ENCODE results near the gene SENP3.

GRCh38 chr17:7587420-7588151 is 25.9 kb downstream of the SENP3 start:
- TF ChIP-seq ETV5 (CRISPR knock-in tag; IDR thresholded peaks at IDR 0.05; ENCODE audit: borderline replicate concordance): no peak
- TF ChIP-seq, protein P1, sequence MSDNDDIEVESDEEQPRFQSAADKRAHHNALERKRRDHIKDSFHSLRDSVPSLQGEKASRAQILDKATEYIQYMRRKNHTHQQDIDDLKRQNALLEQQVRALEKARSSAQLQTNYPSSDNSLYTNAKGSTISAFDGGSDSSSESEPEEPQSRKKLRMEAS (IDR thresholded peaks at IDR 0.05): no peak
- no peak for TF ChIP-seq EHMT2 (IDR thresholded peaks at IDR 0.05; ENCODE audit: borderline replicate concordance, low read depth, low read length)
- TF ChIP-seq POLR2A (IDR thresholded peaks at IDR 0.05; ENCODE audit: insufficient read depth in 1 of 2, low read depth in 2 of 2, low read length in 2 of 2): no peak
- TF ChIP-seq, protein P2, sequence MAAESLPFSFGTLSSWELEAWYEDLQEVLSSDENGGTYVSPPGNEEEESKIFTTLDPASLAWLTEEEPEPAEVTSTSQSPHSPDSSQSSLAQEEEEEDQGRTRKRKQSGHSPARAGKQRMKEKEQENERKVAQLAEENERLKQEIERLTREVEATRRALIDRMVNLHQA (CRISPR knock-in tag; IDR thresholded peaks at IDR 0.05): no peak
